ENCODE measurements around the gene CENPX. TPM values are rescaled to one million over a fixed set of nuclear protein-coding genes. Genes with fewer than 3 reads are reported as not detected.
A peak's percentile ranks its signal among the peaks of the same experiment; 100 is the strongest.

CENPX gene
- total RNA-seq, 1 donor from 2014 or later = 22.8 TPM

- no peak for DNase-seq (ENCODE audit: low spot score)
- intact Hi-C loops (cut with DNase I) = no loop called here
These were observed 33.5 kb upstream of the CENPX start for GRCh38 chr17:82055965-82056728.

DNA sequence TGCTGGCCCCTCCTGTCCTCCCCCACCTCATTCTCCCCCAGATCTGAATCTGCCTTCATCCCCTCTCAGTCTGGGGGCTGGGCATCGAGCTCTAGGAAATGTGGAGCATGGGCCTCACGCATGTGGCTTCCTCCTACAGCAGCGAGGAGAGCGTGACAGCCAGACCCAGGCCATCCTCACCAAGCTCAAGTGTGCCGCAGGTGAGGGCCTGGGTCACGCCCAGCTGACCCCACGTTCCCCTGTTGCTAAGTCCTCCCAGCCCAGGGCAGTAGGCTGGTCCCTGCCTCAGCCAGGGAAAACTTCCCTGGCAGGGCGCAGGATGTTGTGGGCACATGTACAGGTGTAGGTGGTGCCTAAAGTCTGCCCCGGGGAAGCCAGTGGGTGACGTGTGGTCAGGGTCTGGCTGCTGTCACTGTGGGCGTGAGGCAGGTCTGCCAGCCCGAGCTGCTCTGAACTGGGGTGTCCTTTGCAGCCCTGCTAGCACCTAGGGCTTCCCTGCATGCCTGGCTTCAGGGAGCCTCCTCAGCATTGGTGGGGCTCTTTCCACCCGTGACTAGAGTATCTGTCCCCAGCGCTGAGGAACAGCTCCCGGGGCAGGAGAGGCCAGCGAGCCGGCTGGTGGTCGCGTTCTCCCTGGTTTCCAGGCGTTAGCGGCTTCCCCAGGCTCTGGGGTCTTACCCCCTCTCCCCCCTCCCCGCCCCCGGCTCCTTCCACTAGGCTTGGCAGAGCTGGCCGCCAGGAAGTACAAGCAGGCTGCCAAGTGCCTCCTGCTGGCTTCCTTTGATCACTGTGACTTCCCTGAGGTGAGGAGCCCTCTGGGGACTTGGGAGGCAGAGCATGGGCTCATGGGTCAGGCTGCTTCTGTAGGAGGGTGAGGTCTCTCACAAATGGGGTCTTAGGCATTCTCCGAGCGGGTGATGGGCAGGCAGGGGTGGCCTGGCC lies 32.6 kb upstream of the CENPX start:
- intact Hi-C loops (cut with DNase I) = no loop called here
- DNase-seq (ENCODE audit: low spot score) = no peak

GRCh38 chr17:82054351-82055022 lies 31.8 kb upstream of the CENPX start:
- intact Hi-C loops (cut with DNase I) = no loop called here
- no peak for DNase-seq (ENCODE audit: low spot score)

DNA sequence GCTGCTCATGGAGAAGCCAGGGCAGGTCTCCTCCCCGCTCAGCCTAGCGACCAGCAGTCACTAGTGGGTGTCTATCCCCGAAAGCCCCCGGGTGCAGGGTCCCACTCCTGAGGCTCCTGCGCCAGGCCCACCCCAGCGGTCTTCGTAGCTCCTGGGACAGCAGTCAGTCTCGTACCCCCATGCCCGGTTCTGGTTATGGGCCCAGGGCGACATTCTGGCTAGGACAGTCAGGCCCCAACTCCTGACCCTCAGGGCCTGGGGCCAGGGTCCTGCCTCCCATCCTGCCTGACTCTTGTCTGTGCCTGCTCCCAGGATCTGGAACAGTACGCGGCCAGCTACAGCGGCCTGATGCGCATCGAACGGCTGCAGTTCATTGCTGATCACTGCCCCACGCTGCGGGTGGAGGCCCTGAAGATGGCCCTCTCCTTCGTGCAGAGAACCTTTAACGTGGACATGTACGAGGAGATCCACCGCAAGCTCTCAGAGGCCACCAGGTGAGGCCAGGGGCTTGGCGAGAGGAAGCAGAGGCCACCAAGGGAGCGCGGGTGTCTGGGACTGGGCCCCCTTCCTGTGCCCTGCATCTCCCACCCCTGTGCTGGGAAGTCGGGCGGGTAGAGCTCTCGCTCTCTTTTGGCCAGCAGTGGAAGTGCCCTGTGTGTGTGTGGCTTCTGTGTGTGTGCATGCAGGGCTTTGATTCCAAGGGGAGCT lies 31.0 kb upstream of the CENPX start:
- DNase-seq (ENCODE audit: low spot score) = no peak
- intact Hi-C loops (cut with DNase I) = no loop called here

DNA sequence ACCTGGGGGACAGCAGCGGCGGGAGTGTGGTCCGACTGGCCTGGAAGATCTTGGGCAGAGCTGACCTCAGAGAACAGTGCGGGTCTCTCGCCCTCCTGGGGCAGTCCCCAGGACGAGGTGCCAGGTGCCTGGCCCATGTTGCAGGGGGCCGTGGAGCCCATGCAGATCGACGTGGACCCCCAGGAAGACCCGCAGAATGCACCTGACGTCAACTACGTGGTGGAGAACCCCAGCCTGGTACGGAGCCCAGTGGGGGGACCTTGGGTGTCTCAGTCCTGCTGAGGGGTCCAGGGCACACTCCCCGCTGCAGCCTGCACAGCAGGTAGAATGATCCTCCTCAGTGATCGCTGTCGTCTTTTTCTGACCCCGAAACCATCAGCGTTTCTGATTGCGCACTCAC lies 30.5 kb upstream of the CENPX start:
- no peak for DNase-seq (ENCODE audit: low spot score)
- intact Hi-C loops (cut with DNase I) = no loop called here

DNA sequence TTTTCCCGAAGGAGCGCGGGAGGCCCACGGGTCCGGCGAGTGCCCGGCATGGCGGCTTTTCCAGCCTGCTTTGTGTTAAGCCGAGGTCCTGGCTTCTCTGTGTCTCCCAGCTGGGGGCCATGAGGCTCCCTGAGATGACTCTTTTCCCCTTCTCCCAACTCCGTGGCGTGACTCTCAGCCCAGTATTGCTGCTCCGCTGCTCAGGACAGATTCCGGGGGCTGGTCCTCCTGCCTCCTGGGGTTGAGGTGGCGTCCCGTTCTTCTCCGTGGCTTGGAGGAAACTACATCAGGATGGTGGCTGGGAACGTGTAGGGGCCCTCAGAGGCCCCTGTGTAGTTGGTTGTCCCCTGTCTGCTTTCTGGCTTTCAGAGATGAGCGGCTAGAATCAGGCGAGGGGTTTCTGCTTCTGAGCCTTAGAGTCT lies 30.0 kb upstream of the CENPX start:
- intact Hi-C loops (cut with DNase I) = no loop called here
- no peak for DNase-seq (ENCODE audit: low spot score)

DNA sequence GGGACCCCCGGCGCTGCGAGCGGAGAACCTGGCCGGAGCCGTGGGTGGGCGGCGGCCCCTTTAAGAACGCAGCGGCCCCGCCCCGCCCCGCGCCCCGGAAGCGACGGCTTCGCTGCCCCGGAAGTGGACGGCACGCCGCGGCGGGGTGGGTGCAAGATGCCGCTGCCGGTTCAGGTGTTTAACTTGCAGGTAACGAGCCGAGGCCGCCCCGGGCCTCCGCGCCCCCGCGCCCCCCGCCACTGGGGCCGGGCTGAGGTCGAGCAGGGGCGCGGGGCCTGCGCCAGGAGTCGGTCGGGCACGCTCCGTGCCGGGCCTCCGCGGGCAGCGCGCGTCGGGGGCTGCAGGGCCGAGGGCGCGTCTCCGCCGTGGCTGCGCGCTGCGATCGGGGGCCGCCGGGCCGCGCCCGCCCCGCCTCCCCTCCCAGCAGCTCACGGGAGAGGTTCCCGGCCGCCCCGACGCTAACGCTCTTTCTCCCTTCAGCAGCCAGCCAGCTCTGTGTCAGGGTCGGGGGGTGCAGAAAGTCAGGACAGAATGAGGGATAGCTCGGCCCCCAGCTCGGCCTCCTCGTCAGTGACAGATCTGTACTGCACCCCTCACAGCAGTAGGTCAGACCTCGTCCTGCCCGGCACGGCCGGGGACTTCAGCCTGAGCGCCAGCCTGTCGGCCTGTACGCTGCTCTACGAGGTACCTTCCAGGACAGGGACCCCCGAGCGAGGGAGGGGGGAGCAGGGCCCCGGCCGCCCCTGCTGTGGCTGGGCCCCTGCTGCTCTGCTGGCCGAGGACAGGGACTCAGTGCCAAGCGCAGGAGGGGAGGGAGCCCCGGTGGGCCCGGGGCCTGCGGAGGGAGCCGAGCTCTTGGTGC lies 29.3 kb upstream of the CENPX start, which contains the start of the genes GPS1 and RFNG:
Gene GPS1, plus strand, starts transcription at position 123 of the 862 bp plus-strand sequence. Its CDS starts 34 bp downstream, at position 157.
Gene RFNG, minus strand, starts transcription at position 36 of the 862 bp plus-strand sequence. CDS start 45 bp downstream, outside the sequence.
- DNase-seq (ENCODE audit: low spot score) = peak; percentile 90
- intact Hi-C loops (cut with DNase I) = no loop called here

- no peak for DNase-seq (ENCODE audit: low spot score)
- intact Hi-C loops (cut with DNase I) = no loop called here
These were observed 28.3 kb upstream of the CENPX start for GRCh38 chr17:82050761-82051641.

DNA sequence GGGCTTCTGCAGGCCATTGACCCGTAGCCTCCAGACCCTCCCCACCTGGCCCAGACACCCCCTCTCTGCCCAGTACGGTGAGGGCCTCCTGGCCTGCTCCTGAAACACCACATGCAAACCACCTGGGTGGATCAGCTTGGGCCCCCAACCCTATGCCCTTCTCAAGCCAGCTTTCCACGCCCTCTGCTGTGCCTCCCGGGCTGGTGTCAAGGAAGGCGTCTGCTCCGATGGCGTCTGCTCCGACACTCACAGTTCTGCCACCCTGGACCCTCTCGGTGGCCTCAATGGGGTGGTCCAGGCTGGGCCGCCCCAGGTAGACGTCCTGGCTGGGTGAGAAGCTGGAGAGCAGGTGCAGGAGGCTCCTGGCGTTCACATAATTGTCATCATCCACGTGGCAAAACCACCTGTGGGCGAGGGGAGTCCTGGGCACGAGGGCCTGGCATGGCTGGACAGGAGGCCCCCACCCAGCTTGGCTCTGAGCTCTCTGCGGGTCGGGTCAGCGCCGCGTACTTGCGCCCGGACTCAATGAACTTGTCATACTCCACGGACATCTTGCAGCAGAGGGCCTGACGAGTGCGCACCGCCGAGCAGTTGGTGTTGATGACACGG lies 27.6 kb upstream of the CENPX start:
- intact Hi-C loops (cut with DNase I) = no loop called here
- DNase-seq (ENCODE audit: low spot score) = no peak

DNA sequence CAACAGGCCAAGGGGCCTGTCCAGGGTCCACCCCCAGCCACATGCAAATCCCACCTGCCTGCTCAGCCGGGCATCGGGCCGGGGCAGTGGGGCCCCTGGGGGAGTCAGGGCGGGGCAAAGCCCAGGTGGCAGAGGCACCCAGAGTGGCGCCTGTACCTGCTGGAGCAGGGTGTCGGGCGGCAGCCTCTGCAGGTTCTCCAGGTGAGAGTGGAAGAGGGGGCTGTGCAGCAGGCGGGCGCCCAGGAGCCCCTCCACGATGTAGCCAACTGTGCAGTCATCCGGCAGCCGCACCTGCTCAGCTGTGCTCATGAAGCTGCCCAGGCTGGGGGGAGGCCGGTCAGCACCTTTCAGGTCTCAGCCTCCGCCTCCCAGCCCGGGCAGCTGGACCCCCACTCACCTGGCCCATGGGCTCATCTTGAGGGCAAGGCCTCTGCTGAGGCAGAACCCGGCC lies 26.9 kb upstream of the CENPX start:
- no peak for DNase-seq (ENCODE audit: low spot score)
- intact Hi-C loops (cut with DNase I) = no loop called here

- intact Hi-C loops (cut with DNase I) = no loop called here
- DNase-seq (ENCODE audit: low spot score) = no peak
These were observed 26.4 kb upstream of the CENPX start for GRCh38 chr17:82049106-82049505.

GRCh38 chr17:82048571-82048971 lies 25.9 kb upstream of the CENPX start:
- intact Hi-C loops (cut with DNase I) = no loop called here
- DNase-seq (ENCODE audit: low spot score) = no peak

DNA sequence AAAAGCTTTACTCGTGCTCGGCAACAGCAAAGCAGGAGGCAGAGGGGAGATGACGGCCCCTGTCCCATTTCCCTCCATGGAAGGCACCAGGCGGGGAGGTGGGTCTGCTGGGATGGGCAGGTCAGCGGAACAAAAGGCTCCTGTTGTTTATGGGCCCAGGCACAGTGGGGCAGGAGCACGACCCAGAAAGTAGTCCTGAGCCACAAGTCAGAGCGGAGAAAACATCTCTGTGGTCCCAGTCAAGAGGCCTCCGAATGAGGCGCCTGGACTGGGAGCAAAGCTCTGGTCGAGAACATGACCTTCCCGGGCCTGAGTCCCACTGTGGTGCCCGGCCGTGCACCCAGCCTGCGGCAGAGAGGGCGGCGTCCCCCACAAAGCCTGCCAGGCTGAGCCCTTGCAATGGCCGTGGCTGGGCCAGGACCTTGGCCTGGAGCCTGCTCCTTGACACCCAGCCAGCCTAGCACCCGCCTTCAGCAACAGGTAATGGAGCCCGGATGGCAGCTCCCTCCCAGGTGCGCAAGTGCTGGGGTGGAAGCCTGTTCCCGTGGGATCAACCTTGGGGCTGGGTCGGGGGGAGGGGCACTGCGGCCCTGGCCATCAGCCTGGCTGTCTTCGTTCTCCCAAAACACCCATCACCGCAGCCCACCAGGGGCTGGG lies 25.4 kb upstream of the CENPX start:
- no peak for DNase-seq (ENCODE audit: low spot score)
- intact Hi-C loops (cut with DNase I) = no loop called here

- intact Hi-C loops (cut with DNase I) = no loop called here
- DNase-seq (ENCODE audit: low spot score) = no peak
These were observed 24.7 kb upstream of the CENPX start for GRCh38 chr17:82047379-82047778.

DNA sequence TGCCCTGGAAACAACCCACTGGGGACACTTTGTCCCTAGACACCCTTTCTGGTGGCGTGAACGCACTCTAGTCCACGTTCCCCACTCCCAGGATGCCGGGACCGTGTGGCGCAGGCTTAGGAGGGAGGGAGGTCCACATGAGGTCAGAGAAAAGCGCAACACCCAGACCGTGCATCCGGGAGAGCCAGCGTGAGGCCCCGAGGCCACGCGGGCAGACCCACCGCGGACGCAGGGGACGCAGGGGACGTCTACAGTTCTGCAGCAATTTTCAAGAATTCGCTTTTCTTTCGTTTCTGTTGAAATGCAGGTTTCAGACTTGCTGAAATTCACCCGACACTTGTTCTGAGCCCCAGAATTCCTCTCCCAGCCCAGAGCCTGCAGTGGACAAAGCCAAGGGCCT lies 24.2 kb upstream of the CENPX start:
- DNase-seq (ENCODE audit: low spot score) = no peak
- intact Hi-C loops (cut with DNase I) = no loop called here

DNA sequence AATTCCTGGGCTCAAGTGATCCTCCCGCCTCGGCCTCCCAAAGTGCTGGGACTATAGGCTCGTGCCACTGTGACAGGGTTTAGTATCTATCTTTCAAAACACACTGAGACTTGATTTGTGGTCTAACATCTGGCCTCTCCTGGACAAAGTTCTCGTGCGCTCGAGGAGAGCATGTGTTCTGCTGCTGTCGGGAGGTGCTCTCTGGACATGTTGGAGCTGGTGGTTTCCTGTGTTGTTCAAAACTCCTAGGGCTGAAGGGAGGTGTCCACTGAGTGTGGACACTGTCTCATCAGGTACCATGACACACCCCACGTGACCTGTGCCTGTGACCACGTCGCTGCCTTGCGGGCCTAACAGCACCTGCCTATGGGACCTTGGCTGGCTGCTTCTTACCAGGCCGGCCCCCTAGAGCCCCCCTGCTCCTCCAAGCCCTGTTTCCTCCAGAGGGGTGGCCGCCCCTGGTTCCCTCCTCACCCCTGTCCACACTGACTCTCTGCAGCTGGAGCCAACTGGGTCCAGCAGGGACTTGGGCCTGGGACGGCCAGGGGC lies 23.3 kb upstream of the CENPX start:
- DNase-seq (ENCODE audit: low spot score) = no peak
- intact Hi-C loops (cut with DNase I) = no loop called here
